ENCODE results near the gene PELI1.
"Not testable (repeated sequence)": the region's sequence is repeated elsewhere in the genome, so short reads cannot be mapped to it uniquely, and the experiment has no call there.

The PELI1 gene

GRCh38 chr2:64074616-64075015, 69.6 kb downstream of the PELI1 start:
- H3K27me3 ChIP-seq (ENCODE audit: control insufficient read depth, insufficient read depth, low read length), result not testable (repeated sequence)

DNA sequence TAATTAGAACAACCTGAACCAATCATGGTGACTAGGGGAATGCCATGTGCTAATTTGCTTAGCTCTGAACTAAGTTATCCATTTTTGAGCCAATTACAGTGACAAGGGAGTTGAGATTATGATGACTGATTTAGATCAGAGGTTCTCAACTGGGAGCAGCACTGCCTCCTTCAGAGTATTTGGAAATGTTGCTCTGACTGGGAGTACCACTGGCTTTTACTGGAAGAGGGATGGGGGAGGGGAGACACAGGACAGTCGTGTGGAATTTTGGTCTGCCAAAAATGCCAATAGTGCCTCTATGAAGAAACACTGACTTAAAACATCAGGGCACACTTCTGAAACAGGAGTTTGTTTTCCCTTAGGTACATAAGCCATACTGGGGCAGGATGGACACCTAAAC, 76.9 kb downstream of the PELI1 start:
- H3K27me3 ChIP-seq (ENCODE audit: control insufficient read depth, insufficient read depth, low read length), result no peaks in the 10 kb centered on the region
- H3K36me3 ChIP-seq (ENCODE audit: control insufficient read depth, insufficient read depth, low read length), result no peaks in the 10 kb centered on the region
- no peaks in the 10 kb centered on the region for H3K9me3 ChIP-seq (ENCODE audit: control insufficient read depth, insufficient read depth, low read length)
- H3K4me1 ChIP-seq (ENCODE audit: control insufficient read depth, insufficient read depth, low read length), result peaks cover 11% of the 10 kb centered on the region
- H3K4me3 ChIP-seq (ENCODE audit: low read depth, low read length), result no peak overlapping the region
- H3K9ac ChIP-seq (ENCODE audit: low read depth, low read length), result no peak overlapping the region

More at GRCh38 chr2:64074616-64075015, 69.6 kb downstream of the PELI1 start:
- H3K9me3 ChIP-seq (ENCODE audit: control insufficient read depth, insufficient read depth, low read length); H3K4me1 ChIP-seq (ENCODE audit: control insufficient read depth, insufficient read depth, low read length); H3K4me3 ChIP-seq (ENCODE audit: low read depth, low read length); H3K9ac ChIP-seq (ENCODE audit: low read depth, low read length); H3K36me3 ChIP-seq (ENCODE audit: control insufficient read depth, insufficient read depth, low read length): not testable (repeated sequence)

DNA sequence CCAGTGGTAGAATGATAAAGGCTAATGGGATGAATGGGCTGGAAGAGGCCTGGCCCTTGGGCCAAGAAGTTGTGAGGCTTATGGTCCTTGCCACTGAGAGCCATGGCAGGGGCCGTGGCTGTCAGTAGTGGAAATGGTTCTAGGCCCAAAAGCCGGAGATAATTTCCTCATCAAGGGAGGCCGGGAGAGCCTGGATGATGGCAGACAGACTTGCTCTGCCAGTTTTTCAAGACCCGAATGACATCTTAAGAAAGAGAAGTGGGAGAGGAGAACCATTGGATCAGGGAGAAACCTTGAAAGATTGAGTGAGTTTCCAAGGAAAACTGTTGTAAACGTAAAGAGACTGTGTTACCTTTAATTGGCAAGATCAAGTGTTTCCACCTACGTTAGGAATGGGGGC, 78.7 kb downstream of the PELI1 start:
- H3K4me3 ChIP-seq (ENCODE audit: low read depth, low read length), result no peak overlapping the region
- no peaks in the 10 kb centered on the region for H3K27me3 ChIP-seq (ENCODE audit: control insufficient read depth, insufficient read depth, low read length)
- H3K9me3 ChIP-seq (ENCODE audit: control insufficient read depth, insufficient read depth, low read length), result no peaks in the 10 kb centered on the region
- H3K4me1 ChIP-seq (ENCODE audit: control insufficient read depth, insufficient read depth, low read length), result peaks cover 11% of the 10 kb centered on the region
- H3K36me3 ChIP-seq (ENCODE audit: control insufficient read depth, insufficient read depth, low read length), result no peaks in the 10 kb centered on the region
- H3K9ac ChIP-seq (ENCODE audit: low read depth, low read length), result no peak overlapping the region

GRCh38 chr2:64063924-64064331, 80.3 kb downstream of the PELI1 start:
- Histone ChIP-seq H3K9ac (ENCODE audit: low read depth, low read length) (no peak overlapping the region), H3K27me3 (ENCODE audit: control insufficient read depth, insufficient read depth, low read length) (no peaks in the 10 kb centered on the region), H3K9me3 (ENCODE audit: control insufficient read depth, insufficient read depth, low read length) (no peaks in the 10 kb centered on the region), H3K36me3 (ENCODE audit: control insufficient read depth, insufficient read depth, low read length) (no peaks in the 10 kb centered on the region), H3K4me3 (ENCODE audit: low read depth, low read length) (no peak overlapping the region), H3K4me1 (ENCODE audit: control insufficient read depth, insufficient read depth, low read length) (peaks cover 11% of the 10 kb centered on the region)

DNA sequence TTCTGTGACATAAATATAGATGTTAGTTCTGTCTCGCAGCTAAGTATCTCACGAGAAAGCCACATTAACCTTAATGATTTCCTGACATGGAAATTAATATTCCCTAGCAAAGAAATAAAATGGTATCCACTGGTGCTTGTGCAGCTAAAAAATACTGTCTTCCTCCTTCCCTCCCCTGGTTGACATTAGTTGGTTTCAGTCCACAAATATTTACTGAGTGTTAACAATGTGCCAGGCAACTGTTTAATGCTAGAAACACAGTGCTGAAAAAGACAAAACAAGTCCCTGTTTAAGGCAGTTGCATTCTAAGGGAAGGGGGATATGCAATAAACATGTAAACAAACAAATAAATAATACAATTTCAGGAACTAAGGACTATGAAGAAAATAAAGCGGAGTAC, 80.8 kb downstream of the PELI1 start:
- Histone ChIP-seq H3K9me3 (ENCODE audit: control insufficient read depth, insufficient read depth, low read length) (no peaks in the 10 kb centered on the region), H3K36me3 (ENCODE audit: control insufficient read depth, insufficient read depth, low read length) (no peaks in the 10 kb centered on the region), H3K9ac (ENCODE audit: low read depth, low read length) (no peak overlapping the region), H3K4me1 (ENCODE audit: control insufficient read depth, insufficient read depth, low read length) (peaks cover 11% of the 10 kb centered on the region), H3K4me3 (ENCODE audit: low read depth, low read length) (no peak overlapping the region), H3K27me3 (ENCODE audit: control insufficient read depth, insufficient read depth, low read length) (no peaks in the 10 kb centered on the region)

DNA sequence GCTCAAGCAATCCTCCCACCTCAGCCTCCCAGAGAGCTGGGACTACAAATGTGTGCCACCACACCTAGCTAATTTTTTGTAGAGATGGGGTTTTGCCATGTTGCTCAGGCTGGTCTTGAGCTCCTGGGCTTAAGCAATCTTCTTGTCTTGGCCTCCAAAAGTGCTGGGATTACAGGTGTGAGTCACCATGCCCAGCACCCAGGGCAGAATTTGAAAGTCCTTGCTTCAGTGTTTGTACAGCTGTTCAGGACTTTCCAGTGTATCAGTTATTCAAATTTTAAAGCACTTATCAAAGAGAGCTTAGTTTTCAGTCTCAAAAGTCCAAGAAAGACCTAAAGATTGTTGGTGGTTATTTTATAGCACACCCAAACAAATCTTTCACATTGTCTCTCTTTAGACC, 81.4 kb downstream of the PELI1 start:
- no peak overlapping the region for H3K9ac ChIP-seq (ENCODE audit: low read depth, low read length)
- no peaks in the 10 kb centered on the region for H3K9me3 ChIP-seq (ENCODE audit: control insufficient read depth, insufficient read depth, low read length)
- no peaks in the 10 kb centered on the region for H3K36me3 ChIP-seq (ENCODE audit: control insufficient read depth, insufficient read depth, low read length)
- peaks cover 11% of the 10 kb centered on the region for H3K4me1 ChIP-seq (ENCODE audit: control insufficient read depth, insufficient read depth, low read length)
- H3K4me3 ChIP-seq (ENCODE audit: low read depth, low read length), result no peak overlapping the region
- H3K27me3 ChIP-seq (ENCODE audit: control insufficient read depth, insufficient read depth, low read length), result no peaks in the 10 kb centered on the region

- Histone ChIP-seq H3K4me1 (ENCODE audit: control insufficient read depth, insufficient read depth, low read length) (peaks cover 7% of the 10 kb centered on the region), H3K9me3 (ENCODE audit: control insufficient read depth, insufficient read depth, low read length) (no peaks in the 10 kb centered on the region), H3K4me3 (ENCODE audit: low read depth, low read length) (no peak overlapping the region)
Measured at GRCh38 chr2:64059270-64059669, 85.0 kb downstream of the PELI1 start.

GRCh38 chr2:64056021-64056420, 88.2 kb downstream of the PELI1 start:
- Histone ChIP-seq H3K36me3 (ENCODE audit: control insufficient read depth, insufficient read depth, low read length) (no peaks in the 10 kb centered on the region), H3K4me3 (ENCODE audit: low read depth, low read length) (no peak overlapping the region), H3K9me3 (ENCODE audit: control insufficient read depth, insufficient read depth, low read length) (no peaks in the 10 kb centered on the region), H3K9ac (ENCODE audit: low read depth, low read length) (no peak overlapping the region), H3K27me3 (ENCODE audit: control insufficient read depth, insufficient read depth, low read length) (no peaks in the 10 kb centered on the region), H3K4me1 (ENCODE audit: control insufficient read depth, insufficient read depth, low read length) (peaks cover 7% of the 10 kb centered on the region)

More at GRCh38 chr2:64059270-64059669, 85.0 kb downstream of the PELI1 start:
- no peaks in the 10 kb centered on the region for H3K27me3 ChIP-seq (ENCODE audit: control insufficient read depth, insufficient read depth, low read length)
- no peaks in the 10 kb centered on the region for H3K36me3 ChIP-seq (ENCODE audit: control insufficient read depth, insufficient read depth, low read length)
- H3K9ac ChIP-seq (ENCODE audit: low read depth, low read length), result no peak overlapping the region

DNA sequence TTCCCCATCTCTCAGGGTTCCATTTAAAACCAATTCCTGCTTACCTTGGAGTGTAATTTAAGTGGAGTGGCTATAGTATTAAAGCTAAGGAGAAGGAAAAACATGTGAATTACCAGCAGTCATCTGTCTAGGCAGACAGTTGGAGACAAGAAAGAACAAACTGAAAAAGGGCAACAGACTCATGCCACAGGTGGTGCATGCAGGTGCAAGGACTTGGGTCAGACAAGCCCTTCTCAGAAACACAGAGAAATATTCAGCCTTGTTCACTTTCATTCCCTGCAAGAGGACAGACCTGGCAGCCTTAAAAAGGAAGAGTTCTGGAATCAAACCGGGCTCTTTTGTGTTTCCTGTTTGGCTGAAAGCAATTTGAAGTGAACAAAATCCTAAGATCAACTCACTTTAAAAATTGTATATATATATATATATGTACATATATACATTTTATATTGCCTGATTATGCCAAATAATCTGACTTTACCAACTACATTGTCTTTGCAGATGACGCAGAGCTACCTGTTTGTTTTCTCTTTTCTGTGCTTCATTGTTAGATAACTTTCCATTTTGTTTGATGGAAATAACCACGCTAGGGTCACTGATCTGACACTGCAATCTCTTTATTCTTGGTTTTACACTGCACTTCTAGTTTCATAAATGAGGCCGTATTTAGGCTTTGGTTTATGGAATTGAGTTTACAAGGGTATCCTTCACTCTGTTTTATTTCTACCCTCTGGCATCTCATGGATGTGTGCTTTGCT, 89.9 kb downstream of the PELI1 start:
- Histone ChIP-seq H3K4me1 (ENCODE audit: control insufficient read depth, insufficient read depth, low read length) (peaks cover 7% of the 10 kb centered on the region), H3K36me3 (ENCODE audit: control insufficient read depth, insufficient read depth, low read length) (no peaks in the 10 kb centered on the region), H3K4me3 (ENCODE audit: low read depth, low read length) (no peak overlapping the region), H3K9ac (ENCODE audit: low read depth, low read length) (no peak overlapping the region), H3K27me3 (ENCODE audit: control insufficient read depth, insufficient read depth, low read length) (no peaks in the 10 kb centered on the region), H3K9me3 (ENCODE audit: control insufficient read depth, insufficient read depth, low read length) (no peaks in the 10 kb centered on the region)

DNA sequence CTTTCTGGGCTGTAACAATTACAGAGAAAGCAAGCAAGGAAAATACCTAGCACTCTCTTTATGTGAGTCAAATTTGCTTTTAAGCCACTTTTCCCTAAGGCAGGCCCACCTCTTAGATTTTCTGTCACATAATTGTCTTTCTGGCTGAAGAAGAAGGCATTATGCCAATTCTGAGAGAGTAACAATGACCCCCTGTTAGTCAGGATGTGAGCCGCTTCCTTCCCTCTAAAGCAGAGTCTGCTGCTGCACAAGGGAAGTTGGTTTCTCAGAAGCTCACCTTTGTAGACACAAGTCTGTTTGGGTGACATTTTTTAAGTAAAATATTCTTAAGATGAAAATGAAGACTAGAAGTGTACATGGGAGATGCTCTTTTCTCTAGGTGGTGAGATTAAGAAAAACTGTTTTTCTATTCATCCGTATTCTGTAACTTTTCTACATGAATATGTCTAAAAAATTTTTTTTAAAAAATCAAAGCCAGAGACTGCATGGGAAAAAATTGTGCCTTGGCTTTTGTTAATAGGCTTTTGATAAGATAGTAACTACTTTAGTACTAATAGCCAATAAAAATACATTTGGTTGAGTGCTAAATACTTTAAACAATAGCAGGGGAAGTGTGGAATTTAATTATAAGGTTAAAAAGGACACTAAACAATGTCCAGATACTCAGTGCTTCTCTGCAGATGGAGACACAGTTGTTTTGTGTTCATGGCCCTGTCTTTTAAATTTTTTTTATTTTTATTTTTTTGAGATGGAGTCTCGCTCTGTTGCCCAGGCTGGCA, 91.6 kb downstream of the PELI1 start:
- Histone ChIP-seq H3K4me3 (ENCODE audit: low read depth, low read length) (no peak overlapping the region), H3K36me3 (ENCODE audit: control insufficient read depth, insufficient read depth, low read length) (no peaks in the 10 kb centered on the region), H3K27me3 (ENCODE audit: control insufficient read depth, insufficient read depth, low read length) (no peaks in the 10 kb centered on the region), H3K9me3 (ENCODE audit: control insufficient read depth, insufficient read depth, low read length) (no peaks in the 10 kb centered on the region), H3K9ac (ENCODE audit: low read depth, low read length) (no peak overlapping the region), H3K4me1 (ENCODE audit: control insufficient read depth, insufficient read depth, low read length) (peaks cover 7% of the 10 kb centered on the region)

- peaks cover 7% of the 10 kb centered on the region for H3K4me1 ChIP-seq (ENCODE audit: control insufficient read depth, insufficient read depth, low read length)
Measured at GRCh38 chr2:64049633-64050220, 94.5 kb downstream of the PELI1 start.

GRCh38 chr2:64045938-64046337, 98.3 kb downstream of the PELI1 start:
- no peaks in the 10 kb centered on the region for H3K4me1 ChIP-seq (ENCODE audit: control insufficient read depth, insufficient read depth, low read length)
- no peak overlapping the region for H3K4me3 ChIP-seq (ENCODE audit: low read depth, low read length)
- H3K9me3 ChIP-seq (ENCODE audit: control insufficient read depth, insufficient read depth, low read length), result no peaks in the 10 kb centered on the region
- no peak overlapping the region for H3K9ac ChIP-seq (ENCODE audit: low read depth, low read length)
- no peaks in the 10 kb centered on the region for H3K27me3 ChIP-seq (ENCODE audit: control insufficient read depth, insufficient read depth, low read length)
- no peaks in the 10 kb centered on the region for H3K36me3 ChIP-seq (ENCODE audit: control insufficient read depth, insufficient read depth, low read length)

More at GRCh38 chr2:64049633-64050220, 94.5 kb downstream of the PELI1 start:
- no peak overlapping the region for H3K9ac ChIP-seq (ENCODE audit: low read depth, low read length)
- no peaks in the 10 kb centered on the region for H3K36me3 ChIP-seq (ENCODE audit: control insufficient read depth, insufficient read depth, low read length)
- no peaks in the 10 kb centered on the region for H3K27me3 ChIP-seq (ENCODE audit: control insufficient read depth, insufficient read depth, low read length)
- H3K4me3 ChIP-seq (ENCODE audit: low read depth, low read length), result no peak overlapping the region
- H3K9me3 ChIP-seq (ENCODE audit: control insufficient read depth, insufficient read depth, low read length), result no peaks in the 10 kb centered on the region
